Stomach (tissue), 9 donors: ENCODE results near the gene LGALS3BP. TPM values are rescaled to one million over a fixed set of nuclear protein-coding genes. Genes with fewer than 3 reads are reported as not detected.

Source experiments
- DNase-seq, 2 donors: peaks; one replicate each; pipeline versions ENCODE4 v3.0.0 to v3.0.0-alpha.2; 2013 to 2019
- H3K27ac ChIP-seq, 5 donors: fragments of 200-600 bp in 4 of 5; sonication (generic) in 4 of 5; one replicate each; pipeline ENCODE4 v1.5.1; 2013 to 2019; ENCODE audit warnings: mild to moderate bottlenecking in 1 of 5, moderate library complexity in 1 of 5
- H3K27me3 ChIP-seq, 3 donors: fragments of 200-600 bp; sonication (generic); one replicate each; pipeline ENCODE4 v1.5.1; 2017 to 2019; ENCODE audit warnings: mixed run types in 1 of 3
- H3K36me3 ChIP-seq, 4 donors: fragments of 200-600 bp; sonication (generic); 1 replicate in 3 of 4; 2 replicates in 1 of 4; pipeline ENCODE4 v1.5.1; 2016 to 2019
- H3K4me1 ChIP-seq, 4 donors: fragments of 200-600 bp; sonication (generic); one replicate each; pipeline ENCODE4 v1.5.1; 2016 to 2019
- H3K4me3 ChIP-seq, 4 donors: fragments of 200-600 bp; sonication (generic) in 3 of 4; one replicate each; pipeline ENCODE4 v1.5.1; 2016 to 2019; ENCODE audit warnings: mild to moderate bottlenecking in 1 of 4
- H3K9me3 ChIP-seq, 4 donors: fragments of 200-600 bp; sonication (generic); one replicate each; pipeline ENCODE4 v1.5.1; 2016 to 2019
- EP300 ChIP-seq: sonication (generic); formaldehyde crosslinking; IDR thresholded peaks from one replicate; pipeline ENCODE4 v1.6.1; 2017; ENCODE audit warnings: antibody characterized with exemption
- POLR2A ChIP-seq, 4 donors: fragments of 450-650 bp; IDR thresholded peaks; one replicate each; pipeline ENCODE4 v1.6.1; 2016; ENCODE audit warnings: antibody characterized with exemption in 4 of 4, control low read depth in 2 of 4, mild to moderate bottlenecking in 1 of 4, moderate library complexity in 1 of 4
- POLR2AphosphoS5 ChIP-seq, 3 donors: sonication (generic); formaldehyde crosslinking; IDR thresholded peaks; one replicate each; pipeline ENCODE4 v1.6.1; 2016; ENCODE audit warnings: antibody characterized with exemption in 3 of 3
- WGBS, 5 donors: extraction: QIAGEN DNeasy Blood & Tissue Kit in 3 of 5; methylation state at CpG; one replicate each; pipeline versions ENCODE4 v1.1.5 to v1.1.7; 2013 to 2018; 5-methylcytosine and 5-hydroxymethylcytosine counted together
- intact Hi-C: fragments of 100-400 bp; cut with DNase I; formaldehyde crosslinking; loops from one replicate; pipeline ENCODE4 v1.15.1; 2023; ENCODE audit warnings: low total_unique reads
- polyA plus RNA-seq, 3 donors: library from polyadenylated mRNA; stranded (reverse); fragments of 200-250 nt; gene quantifications; one replicate each; pipeline ENCODE4 v1.2.3, GENCODE V29; 2013
- total RNA-seq, 5 donors: library from RNA; depleted of rRNA; stranded (reverse); fragments of >200 nt; gene quantifications; one replicate each; pipeline versions ENCODE4 v1.1.0 to v1.2.3, GENCODE V29; 2014 to 2016
- TF ChIP-seq, protein P1 (sequence below), 7 experiments: fragments of 450-650 bp in 4 of 7; fragments of 200-600 bp in 3 of 7; sonication (generic) in 3 of 7; IDR thresholded peaks; one replicate each; pipeline ENCODE4 v1.5.1; 2016 to 2019; ENCODE audit warnings: antibody characterized with exemption in 7 of 7, control low read depth in 2 of 7, mild to moderate bottlenecking in 1 of 7
- donor health status: healthy with polysubstance abuse.
- donor health status: Bipolar disorder and iron deficiency.
- donor health status: healthy.

Gene LGALS3BP
- total and polyA plus RNA-seq, 8 donors = 63.4 to 625 (median 192) TPM

GRCh38 chr17:79000396-79001189 is 20.9 kb upstream of the LGALS3BP start:
- no peak for DNase-seq
- WGBS, 5 donors = 74 to 83% (median 77%) methylated on average over 22 to 25 of the region's 25 CpGs
- intact Hi-C loops = no loop called here

DNA sequence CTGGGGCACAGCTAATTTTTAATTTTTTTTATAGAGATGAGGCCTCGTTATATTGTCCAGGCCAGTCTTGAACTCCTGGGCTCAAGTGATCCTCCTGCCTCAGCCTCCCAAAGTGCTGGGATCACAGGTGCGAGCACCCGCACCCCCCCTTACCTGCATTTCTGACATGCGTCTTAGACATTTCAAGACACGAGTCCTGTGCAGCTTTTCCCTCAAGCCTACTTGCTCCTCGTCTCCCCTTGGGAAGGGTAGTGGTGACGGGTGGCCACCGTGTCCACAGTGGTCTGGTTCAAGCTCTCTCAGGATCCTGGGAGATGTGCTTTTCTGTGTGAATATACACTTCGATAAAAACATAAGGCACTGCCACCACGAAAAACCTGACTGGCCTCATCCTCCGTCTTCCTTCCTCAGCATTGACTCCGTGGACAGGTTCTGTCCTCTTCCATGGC is 20.2 kb upstream of the LGALS3BP start:
- intact Hi-C loops = no loop called here
- H3K9me3 ChIP-seq = no peaks in the 10 kb centered on the region
- H3K4me3 ChIP-seq = no peak overlapping the region
- H3K36me3 ChIP-seq = peaks cover 20 to 70% (median 60%) of the 10 kb centered on the region in 4 donors
- 90 to 95% (median 93%) methylated on average over 12 of the region's 12 CpGs for WGBS, 5 donors
- peaks cover 57 to 79% (median 69%) of the 10 kb centered on the region in 4 donors for H3K4me1 ChIP-seq
- no peak overlapping the region for H3K27ac ChIP-seq
- H3K27me3 ChIP-seq = no peaks in the 10 kb centered on the region
- no peak for DNase-seq
- TF ChIP-seq POLR2AphosphoS5 (IDR thresholded peaks at IDR 0.05) (no peak), POLR2A (IDR thresholded peaks at IDR 0.05) (no peak)

More at GRCh38 chr17:79000396-79001189, 20.9 kb upstream of the LGALS3BP start:
- no peaks in the 10 kb centered on the region for H3K9me3 ChIP-seq
- H3K27ac ChIP-seq = peak overlapping the region in 1 of 5 donors; percentile 4
- peaks cover 20 to 64% (median 53%) of the 10 kb centered on the region in 4 donors for H3K36me3 ChIP-seq
- H3K4me1 ChIP-seq = peaks cover 60 to 79% (median 69%) of the 10 kb centered on the region in 4 donors
- TF ChIP-seq, protein P1, sequence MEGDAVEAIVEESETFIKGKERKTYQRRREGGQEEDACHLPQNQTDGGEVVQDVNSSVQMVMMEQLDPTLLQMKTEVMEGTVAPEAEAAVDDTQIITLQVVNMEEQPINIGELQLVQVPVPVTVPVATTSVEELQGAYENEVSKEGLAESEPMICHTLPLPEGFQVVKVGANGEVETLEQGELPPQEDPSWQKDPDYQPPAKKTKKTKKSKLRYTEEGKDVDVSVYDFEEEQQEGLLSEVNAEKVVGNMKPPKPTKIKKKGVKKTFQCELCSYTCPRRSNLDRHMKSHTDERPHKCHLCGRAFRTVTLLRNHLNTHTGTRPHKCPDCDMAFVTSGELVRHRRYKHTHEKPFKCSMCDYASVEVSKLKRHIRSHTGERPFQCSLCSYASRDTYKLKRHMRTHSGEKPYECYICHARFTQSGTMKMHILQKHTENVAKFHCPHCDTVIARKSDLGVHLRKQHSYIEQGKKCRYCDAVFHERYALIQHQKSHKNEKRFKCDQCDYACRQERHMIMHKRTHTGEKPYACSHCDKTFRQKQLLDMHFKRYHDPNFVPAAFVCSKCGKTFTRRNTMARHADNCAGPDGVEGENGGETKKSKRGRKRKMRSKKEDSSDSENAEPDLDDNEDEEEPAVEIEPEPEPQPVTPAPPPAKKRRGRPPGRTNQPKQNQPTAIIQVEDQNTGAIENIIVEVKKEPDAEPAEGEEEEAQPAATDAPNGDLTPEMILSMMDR (IDR thresholded peaks at IDR 0.05) = no peak
- TF ChIP-seq EP300 = no peak
- no peak for TF ChIP-seq POLR2AphosphoS5 (IDR thresholded peaks at IDR 0.05)
- TF ChIP-seq POLR2A (IDR thresholded peaks at IDR 0.05) = no peak
- H3K4me3 ChIP-seq = no peak overlapping the region
- H3K27me3 ChIP-seq = no peaks in the 10 kb centered on the region

GRCh38 chr17:78999056-78999768 is 19.5 kb upstream of the LGALS3BP start:
- Histone ChIP-seq H3K36me3 (peaks cover 20 to 78% (median 67%) of the 10 kb centered on the region in 4 donors), H3K4me3 (no peak overlapping the region), H3K4me1 (peaks cover 64 to 86% (median 76%) of the 10 kb centered on the region in 4 donors), H3K9me3 (no peaks in the 10 kb centered on the region), H3K27ac (peak overlapping the region; percentile 66 to 83 (median 76)), H3K27me3 (no peaks in the 10 kb centered on the region)
- DNase-seq = no peak
- TF ChIP-seq POLR2A (IDR thresholded peaks at IDR 0.05) = no peak
- TF ChIP-seq POLR2AphosphoS5 (IDR thresholded peaks at IDR 0.05) = no peak
- intact Hi-C loops = no loop called here
- WGBS, 5 donors = 64 to 84% (median 80%) methylated on average over 16 to 17 of the region's 17 CpGs

GRCh38 chr17:78998311-78999055 is 18.8 kb upstream of the LGALS3BP start:
- Histone ChIP-seq H3K27me3 (no peaks in the 10 kb centered on the region), H3K9me3 (no peaks in the 10 kb centered on the region), H3K36me3 (peaks cover 27 to 84% (median 74%) of the 10 kb centered on the region in 4 donors), H3K27ac (peak overlapping the region; percentile 66 to 83 (median 76)), H3K4me1 (peaks cover 67 to 88% (median 79%) of the 10 kb centered on the region in 4 donors), H3K4me3 (no peak overlapping the region)
- DNase-seq = peak in 1 of 2 donors; percentile 75
- intact Hi-C loops = no loop called here
- TF ChIP-seq POLR2AphosphoS5 (IDR thresholded peaks at IDR 0.05) = peak in 1 of 3 donors; percentile 25
- TF ChIP-seq, protein P1 (IDR thresholded peaks at IDR 0.05) = peak in 2 of 7 experiments; percentile 10 to 16
- TF ChIP-seq EP300 = no peak
- TF ChIP-seq POLR2A (IDR thresholded peaks at IDR 0.05) = no peak
- 35 to 67% (median 51%) methylated on average over 18 to 28 of the region's 28 CpGs for WGBS, 5 donors
